H4 (cell line): ENCODE measurements around the gene PPP2R3C. TPM values are rescaled to one million over a fixed set of nuclear protein-coding genes. Genes with fewer than 3 reads are reported as not detected.
"Not testable (repeated sequence)": the region's sequence is repeated elsewhere in the genome, so short reads cannot be mapped to it uniquely, and the experiment has no call there.

Experiments used
- DNase-seq: peaks from one replicate; pipeline ENCODE4 v3.0.0-alpha.2; 2015; ENCODE audit warnings: low spot score
- total RNA-seq: library from RNA; depleted of rRNA; stranded (reverse); fragments of >200 nt; shearing (Covaris generic); gene quantifications from 2 replicates; pipeline ENCODE4 v1.2.3, GENCODE V29; 2014

PPP2R3C gene
- total RNA-seq, 1 experiment from 2014 or later: 27.9 TPM

- no peak for DNase-seq
These were observed 2.3 kb upstream of the PPP2R3C start for GRCh38 chr14:35124127-35124526.

GRCh38 chr14:35123388-35123703 lies 1.6 kb upstream of the PPP2R3C start:
- no peak for DNase-seq

GRCh38 chr14:35122696-35123387 lies 1.1 kb upstream of the PPP2R3C start:
- DNase-seq: peak; percentile 23

- no peak for DNase-seq
These were observed 534 bp downstream of the PPP2R3C start for GRCh38 chr14:35121026-35121886.

- DNase-seq: no peak
These were observed 4.7 kb downstream of the PPP2R3C start for GRCh38 chr14:35117112-35117511.

GRCh38 chr14:35116242-35116641 lies 5.5 kb downstream of the PPP2R3C start:
- DNase-seq: no peak

GRCh38 chr14:35114036-35114435 lies 7.8 kb downstream of the PPP2R3C start:
- DNase-seq: no peak

GRCh38 chr14:35113308-35113950 lies 8.4 kb downstream of the PPP2R3C start:
- DNase-seq: no peak

GRCh38 chr14:35112641-35113040 lies 9.1 kb downstream of the PPP2R3C start:
- DNase-seq: no peak

GRCh38 chr14:35107866-35108265 lies 13.9 kb downstream of the PPP2R3C start:
- DNase-seq: no peak

GRCh38 chr14:35094645-35095044 lies 27.1 kb downstream of the PPP2R3C start:
- DNase-seq: not testable (repeated sequence)

- no peak for DNase-seq
These were observed 33.3 kb downstream of the PPP2R3C start for GRCh38 chr14:35088514-35088913.

GRCh38 chr14:35085441-35085840 lies 36.3 kb downstream of the PPP2R3C start:
- DNase-seq: no peak

- no peak for DNase-seq
These were observed 38.1 kb downstream of the PPP2R3C start for GRCh38 chr14:35083530-35084150.

GRCh38 chr14:35079742-35080141 lies 42.0 kb downstream of the PPP2R3C start:
- DNase-seq: no peak

GRCh38 chr14:35078082-35078481 lies 43.7 kb downstream of the PPP2R3C start:
- no peak for DNase-seq

- DNase-seq: no peak
These were observed 48.3 kb downstream of the PPP2R3C start for GRCh38 chr14:35073486-35073885.

- DNase-seq: no peak
These were observed 49.6 kb downstream of the PPP2R3C start for GRCh38 chr14:35072226-35072625.

GRCh38 chr14:35068238-35069012 lies 53.4 kb downstream of the PPP2R3C start:
- no peak for DNase-seq

GRCh38 chr14:35065731-35066130 lies 56.1 kb downstream of the PPP2R3C start:
- DNase-seq: not testable (repeated sequence)

- DNase-seq: not testable (repeated sequence)
These were observed 60.5 kb downstream of the PPP2R3C start for GRCh38 chr14:35061113-35061791.
